HG03175 (cell line): ENCODE measurements around the gene ATR.
"Not testable (repeated sequence)": the region's sequence is repeated elsewhere in the genome, so short reads cannot be mapped to it uniquely, and the experiment has no call there.

Experiments used
- ATAC-seq: cut with Tn5 transposase; IDR thresholded peaks from one replicate; pipeline ENCODE4 v1.9.1; 2021; ENCODE audit warnings: mild to moderate bottlenecking, moderate library complexity; ENCODE audit not compliant: unreplicated experiment

Gene ATR

GRCh38 chr3:142450881-142451280, 127.7 kb downstream of the ATR start:
- no peak for ATAC-seq

- ATAC-seq = no peak
Measured at GRCh38 chr3:142450189-142450588, 128.3 kb downstream of the ATR start.

GRCh38 chr3:142447852-142448823, 130.4 kb downstream of the ATR start, which contains the start of gene XRN1:
Gene XRN1, minus strand, starts transcription at chr3:142448037. Its CDS starts 93 bp downstream, at chr3:142447944.
- peak; percentile 90 for ATAC-seq

GRCh38 chr3:142447301-142447851, 131.2 kb downstream of the ATR start:
- peak; percentile 38 for ATAC-seq

- ATAC-seq = peak; percentile 41
Measured at GRCh38 chr3:142445816-142446254, 132.7 kb downstream of the ATR start.

- no peak for ATAC-seq
Measured at GRCh38 chr3:142444343-142444742, 134.2 kb downstream of the ATR start.

- not testable (repeated sequence) for ATAC-seq
Measured at GRCh38 chr3:142443060-142443459, 135.5 kb downstream of the ATR start.

GRCh38 chr3:142439499-142440220, 138.9 kb downstream of the ATR start:
- ATAC-seq = not testable (repeated sequence)

- not testable (repeated sequence) for ATAC-seq
Measured at GRCh38 chr3:142438096-142438495, 140.4 kb downstream of the ATR start.

GRCh38 chr3:142436951-142437585, 141.5 kb downstream of the ATR start:
- ATAC-seq = no peak

GRCh38 chr3:142434503-142434902, 144.0 kb downstream of the ATR start:
- no peak for ATAC-seq

- ATAC-seq = peak; percentile 70
Measured at GRCh38 chr3:142433110-142433509, 145.4 kb downstream of the ATR start.

- ATAC-seq = no peak
Measured at GRCh38 chr3:142429582-142429981, 149.0 kb downstream of the ATR start.

GRCh38 chr3:142424754-142425153, 153.8 kb downstream of the ATR start:
- ATAC-seq = no peak

- ATAC-seq = no peak
Measured at GRCh38 chr3:142418926-142419592, 159.5 kb downstream of the ATR start.

GRCh38 chr3:142417302-142417701, 161.2 kb downstream of the ATR start:
- no peak for ATAC-seq

GRCh38 chr3:142400537-142400936, 178.0 kb downstream of the ATR start:
- ATAC-seq = not testable (repeated sequence)
